Central memory CD8-positive, alpha-beta T cell (primary cell): ENCODE data around the gene TTC12.

Experiments used
- ATAC-seq: fragments of 150-1000 bp; cut with Tn5 transposase; replicated peaks from 2 replicates; pipeline ENCODE4 v1.10.0; 2022; ENCODE audit warnings: mild to moderate bottlenecking, moderate FRiP score, moderate number of reproducible peaks; ENCODE audit not compliant: poor library complexity, severe bottlenecking; ENCODE audit errors: extremely low read depth
- DNase-seq, 2 donors: peaks; one replicate each; pipeline ENCODE4 v3.0.0; 2021; ENCODE audit warnings: low spot score in 2 of 2
- H3K27ac Mint-ChIP-seq: one replicate; pipeline ENCODE4 v1.8.0; 2022; ENCODE audit warnings: low read depth, mild to moderate bottlenecking, moderate library complexity, mixed read lengths
- H3K27me3 Mint-ChIP-seq: one replicate; pipeline ENCODE4 v1.8.0; 2022; ENCODE audit warnings: mixed read lengths
- H3K36me3 Mint-ChIP-seq: one replicate; pipeline ENCODE4 v1.8.0; 2022; ENCODE audit warnings: mild to moderate bottlenecking, moderate library complexity, mixed read lengths; ENCODE audit not compliant: insufficient read depth
- H3K4me1 Mint-ChIP-seq: one replicate; pipeline ENCODE4 v1.8.0; 2022; ENCODE audit warnings: mixed read lengths
- H3K4me3 Mint-ChIP-seq: one replicate; pipeline ENCODE4 v1.8.0; 2022; ENCODE audit warnings: mild to moderate bottlenecking, moderate library complexity, mixed read lengths
- H3K9me3 Mint-ChIP-seq: one replicate; pipeline ENCODE4 v1.8.0; 2022; ENCODE audit warnings: mixed read lengths

The TTC12 gene

GRCh38 chr11:113407163-113407562, 92.8 kb downstream of the TTC12 start:
- DNase-seq (no peak), ATAC-seq (no peak)
- Mint-ChIP-seq H3K4me3 (no peak overlapping the region), H3K9me3 (no peaks in the 10 kb centered on the region), H3K4me1 (no peaks in the 10 kb centered on the region), H3K27ac (no peak overlapping the region), H3K27me3 (peaks cover 7% of the 10 kb centered on the region), H3K36me3 (no peaks in the 10 kb centered on the region)

GRCh38 chr11:113408206-113408605, 93.8 kb downstream of the TTC12 start:
- no peak for ATAC-seq
- Mint-ChIP-seq H3K9me3 (no peaks in the 10 kb centered on the region), H3K4me1 (no peaks in the 10 kb centered on the region), H3K27me3 (peaks cover 7% of the 10 kb centered on the region), H3K36me3 (no peaks in the 10 kb centered on the region), H3K27ac (no peak overlapping the region), H3K4me3 (no peak overlapping the region)
- no peak for DNase-seq

- no peaks in the 10 kb centered on the region for H3K36me3 Mint-ChIP-seq
- ATAC-seq (no peak), DNase-seq (no peak)
- no peaks in the 10 kb centered on the region for H3K4me1 Mint-ChIP-seq
- H3K27me3 Mint-ChIP-seq: peaks cover 7% of the 10 kb centered on the region
- H3K9me3 Mint-ChIP-seq: no peaks in the 10 kb centered on the region
- H3K4me3 Mint-ChIP-seq: no peak overlapping the region
- H3K27ac Mint-ChIP-seq: no peak overlapping the region
These were observed 94.5 kb downstream of the TTC12 start for GRCh38 chr11:113408887-113409286.

- peaks cover 7% of the 10 kb centered on the region for H3K27me3 Mint-ChIP-seq
- H3K4me3 Mint-ChIP-seq: no peak overlapping the region
- H3K36me3 Mint-ChIP-seq: no peaks in the 10 kb centered on the region
- no peak overlapping the region for H3K27ac Mint-ChIP-seq
- no peak for DNase-seq
- no peak for ATAC-seq
- H3K4me1 Mint-ChIP-seq: no peaks in the 10 kb centered on the region
- H3K9me3 Mint-ChIP-seq: no peaks in the 10 kb centered on the region
These were observed 95.1 kb downstream of the TTC12 start for GRCh38 chr11:113409526-113409925.

- no peak for DNase-seq
- Mint-ChIP-seq H3K27me3 (peaks cover 7% of the 10 kb centered on the region), H3K4me3 (no peak overlapping the region), H3K27ac (no peak overlapping the region), H3K4me1 (no peaks in the 10 kb centered on the region), H3K36me3 (no peaks in the 10 kb centered on the region), H3K9me3 (no peaks in the 10 kb centered on the region)
- no peak for ATAC-seq
These were observed 96.2 kb downstream of the TTC12 start for GRCh38 chr11:113410414-113411135.

- Mint-ChIP-seq H3K27me3 (peaks cover 6% of the 10 kb centered on the region), H3K4me1 (no peaks in the 10 kb centered on the region), H3K4me3 (no peak overlapping the region), H3K36me3 (no peaks in the 10 kb centered on the region), H3K9me3 (no peaks in the 10 kb centered on the region), H3K27ac (no peak overlapping the region)
- no peak for ATAC-seq
- no peak for DNase-seq
These were observed 97.2 kb downstream of the TTC12 start for GRCh38 chr11:113411536-113411935.

GRCh38 chr11:113412675-113413074, 98.3 kb downstream of the TTC12 start:
- peaks cover 2% of the 10 kb centered on the region for H3K36me3 Mint-ChIP-seq
- no peaks in the 10 kb centered on the region for H3K27me3 Mint-ChIP-seq
- no peak for DNase-seq
- no peaks in the 10 kb centered on the region for H3K4me1 Mint-ChIP-seq
- H3K27ac Mint-ChIP-seq: no peak overlapping the region
- H3K9me3 Mint-ChIP-seq: no peaks in the 10 kb centered on the region
- no peak overlapping the region for H3K4me3 Mint-ChIP-seq
- ATAC-seq: no peak

- no peaks in the 10 kb centered on the region for H3K9me3 Mint-ChIP-seq
- no peak overlapping the region for H3K4me3 Mint-ChIP-seq
- DNase-seq: no peak
- peaks cover 2% of the 10 kb centered on the region for H3K36me3 Mint-ChIP-seq
- ATAC-seq: no peak
- H3K27me3 Mint-ChIP-seq: peaks cover 6% of the 10 kb centered on the region
- H3K27ac Mint-ChIP-seq: no peak overlapping the region
- no peaks in the 10 kb centered on the region for H3K4me1 Mint-ChIP-seq
These were observed 101.0 kb downstream of the TTC12 start for GRCh38 chr11:113415343-113415742.
